Dermis blood vessel endothelial cell (primary cell): Measurements from ENCODE around the gene GPR31. TPM values are rescaled to one million over a fixed set of nuclear protein-coding genes. Genes with fewer than 3 reads are reported as not detected.

Source experiments
- DNase-seq: peaks from one replicate; pipeline ENCODE4 v3.0.0; 2010
- total RNA-seq: library from RNA; depleted of rRNA; stranded (reverse); fragments of >200 nt; gene quantifications from 2 replicates; pipeline ENCODE4 v1.2.3, GENCODE V29; 2014

GPR31 gene
- total RNA-seq, 1 donor from 2014 or later: not detected

GRCh38 chr6:167137881-167138280 lies 19.9 kb downstream of the GPR31 start:
- no peak for DNase-seq

DNA sequence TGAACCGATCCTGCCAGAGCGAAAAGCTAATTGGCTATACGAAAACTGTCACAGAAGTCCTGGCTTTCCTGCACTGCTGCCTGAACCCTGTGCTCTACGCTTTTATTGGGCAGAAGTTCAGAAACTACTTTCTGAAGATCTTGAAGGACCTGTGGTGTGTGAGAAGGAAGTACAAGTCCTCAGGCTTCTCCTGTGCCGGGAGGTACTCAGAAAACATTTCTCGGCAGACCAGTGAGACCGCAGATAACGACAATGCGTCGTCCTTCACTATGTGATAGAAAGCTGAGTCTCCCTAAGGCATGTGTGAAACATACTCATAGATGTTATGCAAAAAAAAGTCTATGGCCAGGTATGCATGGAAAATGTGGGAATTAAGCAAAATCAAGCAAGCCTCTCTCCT lies 20.7 kb downstream of the GPR31 start:
- no peak for DNase-seq

GRCh38 chr6:167136376-167136775 lies 21.4 kb downstream of the GPR31 start:
- no peak for DNase-seq

GRCh38 chr6:167134448-167135328 lies 23.1 kb downstream of the GPR31 start:
- DNase-seq: no peak

DNA sequence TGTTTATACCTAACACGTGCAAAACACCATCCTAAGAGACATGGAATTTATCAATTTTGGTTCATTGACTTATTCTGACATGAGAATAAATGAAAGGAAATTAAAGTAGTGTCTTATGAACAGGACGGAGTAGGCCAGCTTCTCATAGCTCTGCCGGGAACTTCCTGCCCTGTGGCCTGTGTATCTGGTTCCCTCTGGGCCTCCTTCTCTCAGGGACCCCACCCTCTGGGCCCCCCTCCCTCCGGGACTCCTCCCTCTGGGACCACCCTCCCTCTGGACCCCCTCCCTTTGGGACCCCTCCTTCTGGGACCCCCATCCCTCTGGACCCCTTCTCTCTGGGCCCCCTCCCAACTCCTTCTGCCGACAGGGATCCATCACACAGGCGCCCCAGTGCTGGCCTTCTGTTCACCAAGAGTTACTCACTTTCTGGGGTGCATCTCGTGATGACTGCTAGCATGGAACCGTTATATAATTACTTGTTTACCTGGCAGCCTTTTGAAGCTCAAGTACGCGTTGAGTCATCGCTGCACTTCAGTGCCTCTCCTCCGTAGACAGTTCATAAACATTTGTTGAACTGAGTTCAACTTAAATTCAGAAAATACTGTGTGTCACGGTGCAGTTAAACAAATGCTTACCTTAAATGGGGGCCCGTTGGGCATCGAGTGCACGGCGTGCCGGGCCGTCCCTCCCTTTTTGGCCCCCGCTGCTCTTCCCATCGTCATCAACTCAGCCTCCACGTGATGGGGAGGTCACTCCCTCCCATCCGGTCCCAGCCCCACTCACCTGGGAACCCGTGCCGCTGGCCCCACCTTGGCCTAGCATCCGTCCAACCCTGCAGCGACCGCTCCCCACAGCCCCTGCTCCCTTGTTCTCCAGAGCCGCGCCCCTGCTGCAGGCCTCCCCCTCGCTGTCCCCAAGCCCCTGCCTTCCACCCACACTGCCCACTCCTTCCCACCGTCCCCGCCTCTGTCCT lies 26.8 kb downstream of the GPR31 start:
- no peak for DNase-seq

GRCh38 chr6:167130008-167130677 lies 27.6 kb downstream of the GPR31 start:
- no peak for DNase-seq

- DNase-seq: no peak
Measured at GRCh38 chr6:167129562-167129961, 28.2 kb downstream of the GPR31 start.

GRCh38 chr6:167129159-167129558 lies 28.6 kb downstream of the GPR31 start:
- no peak for DNase-seq

GRCh38 chr6:167127785-167128531 lies 29.8 kb downstream of the GPR31 start:
- no peak for DNase-seq

GRCh38 chr6:167125855-167126349 lies 31.9 kb downstream of the GPR31 start:
- DNase-seq: no peak

- DNase-seq: no peak
Measured at GRCh38 chr6:167125410-167125809, 32.4 kb downstream of the GPR31 start.

GRCh38 chr6:167124753-167125152 lies 33.0 kb downstream of the GPR31 start:
- no peak for DNase-seq

GRCh38 chr6:167122827-167123657 lies 34.7 kb downstream of the GPR31 start, which contains the start of gene CCR6:
Gene CCR6, plus strand, starts transcription at chr6:167123096. Its CDS starts 13,039 bp downstream, at chr6:167136135.
- DNase-seq: no peak

DNA sequence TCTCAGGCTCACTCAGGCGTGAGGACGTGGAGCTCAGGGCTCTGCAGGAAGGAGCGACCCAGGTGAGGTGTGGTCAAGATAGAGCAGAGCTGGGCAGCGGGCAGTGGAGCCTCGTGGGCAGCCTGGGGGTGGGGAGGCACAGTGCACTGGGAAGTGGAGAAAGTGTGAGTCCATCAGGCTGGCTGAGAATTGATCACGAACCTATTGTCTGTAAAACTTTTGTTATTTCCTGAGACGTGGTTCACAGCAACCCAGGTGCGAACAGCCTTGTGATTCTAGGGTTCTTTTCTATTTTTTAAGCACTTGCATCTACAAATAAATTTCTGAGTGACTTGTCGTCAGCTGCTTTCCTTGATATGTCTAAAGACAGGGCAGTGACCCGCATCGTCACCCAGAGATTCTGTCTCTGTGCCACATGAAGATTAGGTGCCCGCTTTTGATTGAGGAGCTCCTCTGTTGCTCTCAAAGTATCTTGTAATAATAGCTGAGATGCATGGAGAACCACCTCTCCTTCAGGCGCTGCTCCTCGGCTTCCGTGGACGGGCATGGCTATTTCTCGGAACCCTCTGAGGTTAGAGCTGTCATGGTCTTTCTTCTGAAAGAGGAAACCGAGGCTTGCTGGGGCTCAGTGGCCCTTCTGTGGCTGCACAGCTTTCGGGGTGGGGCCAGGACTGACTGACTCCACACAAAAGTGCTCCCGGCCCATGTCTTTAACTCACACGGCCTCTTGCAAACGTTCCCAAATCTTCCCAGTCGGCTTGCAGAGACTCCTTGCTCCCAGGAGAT lies 35.5 kb downstream of the GPR31 start:
- no peak for DNase-seq

- DNase-seq: no peak
Measured at GRCh38 chr6:167121335-167121841, 36.4 kb downstream of the GPR31 start.

- no peak for DNase-seq
Measured at GRCh38 chr6:167120583-167120903, 37.2 kb downstream of the GPR31 start.

DNA sequence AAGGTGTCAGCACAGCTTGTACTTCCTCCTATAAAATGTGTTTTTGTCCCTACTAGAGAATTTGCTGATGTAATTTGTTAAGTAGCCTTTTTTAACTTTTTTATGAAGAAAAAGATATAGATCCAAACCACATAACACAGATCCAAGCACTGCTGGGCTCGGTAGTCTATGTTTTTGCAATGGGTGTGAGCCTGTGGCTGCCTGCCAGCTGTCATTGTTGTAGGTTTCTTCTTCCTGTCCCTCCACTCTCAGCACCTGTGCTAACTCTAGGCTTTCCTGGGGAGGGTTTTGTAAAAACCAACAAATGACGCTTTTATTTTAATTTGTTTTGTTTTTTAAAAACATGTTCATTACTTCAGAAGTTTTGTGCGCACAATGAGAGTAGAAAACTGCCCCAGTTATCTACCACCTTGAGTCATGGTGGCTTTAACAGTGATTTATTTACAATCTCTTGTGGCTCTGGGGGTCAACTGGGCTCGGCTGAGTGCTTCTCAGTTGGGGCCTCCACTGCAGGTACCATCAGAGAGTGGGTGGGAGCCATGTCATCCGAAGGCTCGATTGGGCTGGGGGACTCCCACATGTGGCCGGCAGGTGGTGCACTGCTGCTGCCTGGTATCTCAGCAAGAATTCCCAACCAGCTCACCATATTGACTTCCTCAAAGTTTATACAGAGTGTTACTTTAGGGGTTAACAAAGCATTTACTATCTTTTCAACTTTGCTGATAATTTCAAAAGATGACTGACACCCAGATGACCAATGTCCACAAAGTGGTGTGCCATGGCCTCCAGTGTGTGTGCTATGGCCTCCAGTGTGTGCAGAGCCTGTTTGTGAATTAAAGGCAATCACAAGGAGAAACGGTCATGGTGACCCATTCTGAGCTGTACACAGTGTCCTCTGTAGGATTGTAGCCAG lies 37.9 kb downstream of the GPR31 start:
- no peak for DNase-seq

GRCh38 chr6:167118839-167119238 lies 38.9 kb downstream of the GPR31 start:
- DNase-seq: no peak

- DNase-seq: no peak
Measured at GRCh38 chr6:167118006-167118405, 39.8 kb downstream of the GPR31 start.
